Kidney (tissue), 14 donors: Measurements from ENCODE around the gene MTMR11. TPM values are rescaled to one million over a fixed set of nuclear protein-coding genes. Genes with fewer than 3 reads are reported as not detected.
A peak's percentile ranks its signal among the peaks of the same experiment; 100 is the strongest.
"Not testable (repeated sequence)": the region's sequence is repeated elsewhere in the genome, so short reads cannot be mapped to it uniquely, and the experiment has no call there.

Source experiments
- DNase-seq, 5 donors: peaks; one replicate each; pipeline ENCODE4 v3.0.0-alpha.2; 2013 to 2020
- FAIRE-seq: peaks from 2 replicates; lab custom pipeline; 2012; peaks lifted over from hg19 to GRCh38; lab: Jason Lieb, UNC
- H3K27ac ChIP-seq, 2 donors: one replicate each; pipeline ENCODE4 v1.7.0; 2013; ENCODE audit warnings: low read depth in 2 of 2, low read length in 2 of 2, inconsistent platforms in 1 of 2
- H3K27me3 ChIP-seq: one replicate; pipeline ENCODE4 v1.7.1; 2013; ENCODE audit warnings: low read length, inconsistent platforms; ENCODE audit not compliant: control insufficient read depth, insufficient read depth
- H3K36me3 ChIP-seq, 3 donors: one replicate each; pipeline versions ENCODE4 v1.7.0 to v1.7.1; 2013; ENCODE audit warnings: low read length in 3 of 3, control low read depth in 1 of 3, inconsistent platforms in 1 of 3; ENCODE audit not compliant: insufficient read depth in 3 of 3, control insufficient read depth in 2 of 3
- H3K4me1 ChIP-seq, 3 donors: one replicate each; pipeline versions ENCODE4 v1.7.0 to v1.7.1; 2013; ENCODE audit warnings: low read length in 3 of 3, inconsistent platforms in 1 of 3, low read depth in 1 of 3; ENCODE audit not compliant: control insufficient read depth in 2 of 3, insufficient read depth in 2 of 3
- H3K4me3 ChIP-seq, 3 donors: one replicate each; pipeline versions ENCODE4 v1.7.0 to v1.8.1; 2013; ENCODE audit warnings: low read length in 3 of 3, control low read depth in 1 of 3, inconsistent platforms in 1 of 3
- H3K9ac ChIP-seq, 3 donors: one replicate each; pipeline versions ENCODE4 v1.7.0 to v1.7.1; 2013; ENCODE audit warnings: low read length in 3 of 3, control low read depth in 1 of 3, inconsistent platforms in 1 of 3
- H3K9me3 ChIP-seq, 3 donors: one replicate each; pipeline versions ENCODE4 v1.7.0 to v1.7.1; 2013; ENCODE audit warnings: low read length in 3 of 3, control low read depth in 1 of 3, inconsistent platforms in 1 of 3; ENCODE audit not compliant: control insufficient read depth in 2 of 3, insufficient read depth in 1 of 3
- CTCF ChIP-seq: IDR thresholded peaks from 3 replicates; pipeline ENCODE4 v1.5.1; 2012; ENCODE audit warnings: mild to moderate bottlenecking, moderate library complexity, borderline replicate concordance; ENCODE audit not compliant: insufficient read depth; ENCODE audit errors: extremely low read depth
- intact Hi-C: fragments of 100-400 bp; cut with DNase I; formaldehyde crosslinking; loops from one replicate; pipeline ENCODE4 v1.11.1; 2022
- polyA plus RNA-seq: library from polyadenylated mRNA; stranded (reverse); fragments of 350-450 nt; fragmentation: Illumina TruSeq; extraction: RNeasy Lipid Tissue Mini Kit (QIAGEN cat#74804); gene quantifications from one replicate; pipeline ENCODE4 v1.2.3, GENCODE V29; 2014; ENCODE audit warnings: low read depth, low replicate concordance; ENCODE audit not compliant: insufficient read depth
- total RNA-seq: library from RNA; stranded (reverse); fragmentation: NEBNext Ultra II Directional; extraction: Animal tissue kit (Norgen Biotek cat#: 25700); gene quantifications from one replicate; pipeline ENCODE4 v1.2.1, GENCODE V29; 2021
- donor health status: control.
- donor health status: control.
- donor health status: control.
- donor health status: control.
- donor health status: control.
- donor health status: DM: yes; HTN: yes; CAD: no.
- donor health status: Normal renal cell carcinoma (clear cell type).

MTMR11 gene
- total and polyA plus RNA-seq, 2 donors from 2014 or later, result 21.6 to 24.7 TPM

DNA sequence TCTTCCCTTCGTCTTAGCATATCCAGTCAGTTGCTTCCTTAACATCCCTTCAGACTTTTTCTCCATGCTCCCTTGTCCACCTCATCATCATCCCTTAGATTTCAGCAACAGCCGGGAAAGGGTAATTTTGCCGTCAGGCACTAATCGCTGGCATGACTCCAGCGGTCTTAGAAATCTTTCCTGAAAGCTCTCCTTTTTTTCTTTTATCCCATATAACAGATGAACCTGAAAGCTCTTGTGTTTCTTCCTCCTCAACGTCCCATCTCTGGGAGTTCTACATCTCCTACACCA, 47.7 kb downstream of the MTMR11 start:
- H3K9ac ChIP-seq, result peak overlapping the region; percentile 38 to 99 (median 97)
- TF ChIP-seq CTCF, result no peak
- H3K36me3 ChIP-seq, result no peaks in the 10 kb centered on the region
- FAIRE-seq (no peak), DNase-seq (peak in 3 of 5 donors; percentile 36 to 83 (median 62))
- no peaks in the 10 kb centered on the region for H3K27me3 ChIP-seq
- peak overlapping the region; percentile 98 to 99 for H3K27ac ChIP-seq
- H3K9me3 ChIP-seq, result no peaks in the 10 kb centered on the region
- peak overlapping the region; percentile 81 to 96 (median 94) for H3K4me3 ChIP-seq
- H3K4me1 ChIP-seq, result peaks cover 0 to 11% (median 8%) of the 10 kb centered on the region in 3 donors
- intact Hi-C loops, result no loop called here

- DNase-seq, result peak; percentile 91 to 97 (median 95)
- TF ChIP-seq CTCF, result peak; percentile 77
- Histone ChIP-seq H3K27me3 (no peaks in the 10 kb centered on the region), H3K4me3 (peak overlapping the region; percentile 81 to 96 (median 94)), H3K9me3 (no peaks in the 10 kb centered on the region), H3K36me3 (no peaks in the 10 kb centered on the region), H3K9ac (peak overlapping the region; percentile 38 to 99 (median 97)), H3K4me1 (peaks cover 0 to 11% (median 8%) of the 10 kb centered on the region in 3 donors), H3K27ac (peak overlapping the region; percentile 98 to 99)
- FAIRE-seq, result no peak
- intact Hi-C loops, result no loop called here
Measured at GRCh38 chr1:149888247-149888998, 48.3 kb downstream of the MTMR11 start.

- Histone ChIP-seq H3K4me3 (peak overlapping the region; percentile 81 to 96 (median 94)), H3K36me3 (no peaks in the 10 kb centered on the region), H3K9ac (peak overlapping the region; percentile 85 to 99 (median 97)), H3K9me3 (no peaks in the 10 kb centered on the region), H3K27me3 (no peaks in the 10 kb centered on the region), H3K4me1 (peaks cover 0 to 11% (median 8%) of the 10 kb centered on the region in 3 donors), H3K27ac (peak overlapping the region; percentile 98 to 99)
- DNase-seq (peak; percentile 92 to 99 (median 94)), FAIRE-seq (peak; percentile 95)
- TF ChIP-seq CTCF, result no peak
- intact Hi-C loops, result no loop called here
Measured at GRCh38 chr1:149887456-149888246, 49.0 kb downstream of the MTMR11 start.

- FAIRE-seq, H3K36me3 ChIP-seq, H3K27me3 ChIP-seq, DNase-seq, intact Hi-C loops, H3K9me3 ChIP-seq: not testable (repeated sequence)
- Histone ChIP-seq H3K4me3 (peak overlapping the region; percentile 81 to 96 (median 94)), H3K4me1 (peaks cover 0 to 11% (median 8%) of the 10 kb centered on the region in 3 donors), H3K9ac (peak overlapping the region; percentile 85 to 99 (median 97)), H3K27ac (peak overlapping the region; percentile 98 to 99)
Measured at GRCh38 chr1:149887196-149887455, 49.6 kb downstream of the MTMR11 start.
